Nucleus accumbens (tissue), 56 donors: Measurements from ENCODE around the gene CEP128.

Experiments used
- DNase-seq, 56 donors: peaks; one replicate each; lab custom pipeline; 2025; lab: John Stamatoyannopoulos, UW

CEP128 gene

DNA sequence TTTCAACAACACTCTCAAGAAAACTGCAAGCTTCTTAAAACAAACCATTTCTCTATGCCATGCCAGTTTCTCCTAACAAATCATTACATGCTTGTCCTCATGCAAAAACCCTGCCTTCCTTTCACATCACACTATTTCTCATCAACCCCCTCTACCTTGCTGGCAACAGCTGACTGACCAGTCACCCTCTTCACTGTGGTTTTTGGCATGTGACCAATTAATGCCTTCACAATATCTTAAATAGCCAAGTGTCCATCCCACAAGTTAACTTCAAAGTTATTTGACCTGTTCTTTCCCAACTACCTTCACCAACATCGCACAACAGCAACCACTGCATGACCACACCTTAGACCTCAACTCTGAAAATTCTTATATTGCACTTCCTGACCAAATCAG lies 159.6 kb downstream of the CEP128 start:
- DNase-seq, result no peak

DNA sequence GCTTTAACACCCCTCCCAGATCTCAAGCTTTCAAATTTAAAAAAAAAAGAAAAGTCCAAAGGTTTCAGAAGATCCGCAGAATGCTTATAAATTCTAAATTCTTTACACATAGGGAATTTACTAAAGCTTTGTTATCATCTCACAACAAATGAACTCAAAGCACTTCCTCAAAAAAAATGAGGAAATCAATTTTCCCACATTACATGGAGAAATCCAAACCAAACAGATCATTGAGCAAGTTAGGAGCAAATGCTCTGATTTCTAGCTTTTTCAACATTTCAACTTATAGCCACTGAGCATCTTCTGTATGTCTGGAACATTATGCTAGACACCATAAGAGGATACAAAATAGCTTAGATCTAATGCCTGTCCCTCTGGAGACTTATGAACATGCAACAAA lies 161.0 kb downstream of the CEP128 start:
- no peak for DNase-seq

DNA sequence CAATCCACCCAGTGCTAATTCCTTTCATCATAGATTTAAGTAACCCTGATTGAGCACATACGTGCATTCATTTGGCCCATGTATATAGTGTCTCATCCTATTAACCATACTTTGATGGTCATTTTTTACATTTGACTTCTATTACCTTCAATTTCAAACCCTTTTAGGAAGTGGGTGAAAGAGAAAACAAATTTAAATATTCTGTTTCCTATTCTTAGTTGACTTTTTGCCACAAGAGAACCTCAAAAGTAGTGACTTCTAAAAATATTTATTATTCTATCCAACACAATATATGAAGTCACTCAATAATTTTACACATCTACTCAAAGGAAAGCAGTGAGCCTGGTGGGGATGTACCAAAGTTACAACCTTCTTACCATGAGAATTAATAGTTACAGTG lies 164.9 kb downstream of the CEP128 start:
- no peak for DNase-seq

DNA sequence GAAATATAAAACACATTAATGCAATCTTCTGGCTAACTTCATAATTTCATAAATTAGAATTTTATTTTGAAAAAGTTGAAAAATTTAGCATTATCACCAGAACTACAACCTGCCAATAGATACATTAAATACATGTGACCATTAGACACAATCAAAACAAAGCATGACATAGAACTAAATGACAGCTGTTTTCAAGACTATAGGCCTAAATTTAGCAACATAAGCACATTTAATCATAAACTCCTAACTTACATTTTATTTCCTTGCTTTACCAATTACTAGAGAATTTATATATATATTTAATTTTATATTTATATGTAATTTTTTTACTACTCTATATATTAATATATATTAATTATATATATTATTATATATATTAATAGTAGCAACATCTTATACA lies 165.4 kb downstream of the CEP128 start:
- no peak for DNase-seq

DNA sequence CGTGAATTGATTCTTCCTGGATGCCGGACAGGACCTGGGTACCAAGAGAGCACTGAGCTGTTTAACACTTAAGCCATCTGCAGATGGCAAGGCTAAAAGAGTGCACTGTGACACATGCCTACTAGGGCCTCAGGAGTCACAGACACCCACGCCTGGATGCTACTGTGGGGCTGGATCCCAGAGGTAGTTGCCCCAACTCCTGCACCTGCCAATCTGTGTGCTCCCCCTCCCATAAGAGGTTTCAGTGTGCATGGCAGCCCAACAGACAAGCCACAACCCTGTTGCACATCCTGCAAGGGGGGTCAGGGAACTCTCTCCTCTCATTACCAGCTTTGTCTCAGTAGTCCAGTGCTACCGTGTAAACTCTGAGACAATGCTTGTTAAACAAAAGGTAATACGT lies 169.0 kb downstream of the CEP128 start:
- no peak for DNase-seq

DNA sequence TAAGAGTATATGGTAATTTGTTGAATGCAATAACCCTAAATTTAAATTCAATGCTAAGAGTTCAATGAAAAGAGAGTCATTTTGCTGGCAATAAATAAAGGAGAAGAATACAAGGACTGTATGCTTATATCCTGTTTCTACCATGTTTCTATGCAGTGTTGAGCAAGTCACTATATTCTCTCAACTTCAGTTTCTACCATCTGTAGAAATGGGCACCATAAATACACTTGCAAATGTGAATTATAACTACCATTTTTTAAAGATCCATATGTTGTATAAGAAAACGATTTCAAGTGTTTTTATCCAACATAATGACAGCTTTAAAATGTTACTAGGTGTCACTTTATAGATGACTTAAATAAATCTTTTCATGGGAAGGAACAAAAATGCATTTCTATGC lies 170.3 kb downstream of the CEP128 start:
- no peak for DNase-seq

DNA sequence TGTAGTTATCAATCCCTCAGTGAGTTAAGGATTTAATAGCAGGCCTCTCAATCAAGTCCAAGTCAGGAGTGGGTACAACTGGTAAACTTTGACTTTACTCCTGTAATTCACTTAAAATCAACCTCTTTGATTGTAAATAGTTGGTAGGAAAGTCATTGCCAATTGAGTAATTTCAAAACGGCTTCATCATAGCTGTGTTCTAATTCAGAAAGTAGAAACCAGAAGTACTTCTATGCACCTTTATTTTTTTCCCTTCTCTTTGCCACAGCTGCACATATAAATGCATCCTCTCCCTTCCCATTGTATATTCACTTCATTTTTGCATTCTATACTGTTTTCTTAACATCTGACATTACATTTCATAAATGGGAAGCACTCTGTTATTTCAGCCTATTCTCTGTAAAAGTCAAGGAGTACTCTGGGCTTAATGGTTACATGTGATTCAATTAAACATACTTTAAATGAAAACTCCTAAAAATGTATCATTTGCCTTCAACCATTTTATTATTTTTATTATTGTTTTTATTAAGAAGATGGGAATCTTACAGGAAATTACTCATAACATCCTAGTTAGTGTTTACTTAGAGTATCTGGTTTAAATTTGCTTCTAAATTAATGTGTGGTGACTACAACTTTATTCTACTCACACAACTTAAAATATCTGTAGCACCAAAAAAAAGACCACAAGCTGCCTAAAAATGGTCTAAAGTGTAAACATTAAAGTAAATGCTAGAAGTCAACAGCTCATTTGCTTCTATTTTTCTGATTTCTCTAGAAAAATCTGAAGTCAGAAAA lies 171.2 kb downstream of the CEP128 start:
- DNase-seq, result no peak

DNA sequence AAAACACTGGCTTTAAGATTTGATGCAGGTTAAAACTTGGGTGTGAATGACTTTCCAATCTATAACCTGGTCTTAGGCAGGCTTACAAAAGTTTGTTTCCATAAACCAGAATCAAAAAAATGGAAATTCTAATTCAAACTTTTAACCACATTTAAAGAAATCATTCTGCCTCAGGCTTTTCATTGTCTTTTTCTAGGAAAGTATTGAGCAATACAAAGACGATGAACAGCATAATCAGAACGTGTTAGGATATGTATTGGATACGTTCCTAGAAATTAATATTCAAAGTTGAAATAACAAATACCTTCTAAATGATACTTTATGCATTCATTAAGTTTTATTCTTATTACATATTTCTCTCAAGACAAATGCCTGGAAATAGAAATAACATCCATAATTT lies 172.9 kb downstream of the CEP128 start:
- no peak for DNase-seq

DNA sequence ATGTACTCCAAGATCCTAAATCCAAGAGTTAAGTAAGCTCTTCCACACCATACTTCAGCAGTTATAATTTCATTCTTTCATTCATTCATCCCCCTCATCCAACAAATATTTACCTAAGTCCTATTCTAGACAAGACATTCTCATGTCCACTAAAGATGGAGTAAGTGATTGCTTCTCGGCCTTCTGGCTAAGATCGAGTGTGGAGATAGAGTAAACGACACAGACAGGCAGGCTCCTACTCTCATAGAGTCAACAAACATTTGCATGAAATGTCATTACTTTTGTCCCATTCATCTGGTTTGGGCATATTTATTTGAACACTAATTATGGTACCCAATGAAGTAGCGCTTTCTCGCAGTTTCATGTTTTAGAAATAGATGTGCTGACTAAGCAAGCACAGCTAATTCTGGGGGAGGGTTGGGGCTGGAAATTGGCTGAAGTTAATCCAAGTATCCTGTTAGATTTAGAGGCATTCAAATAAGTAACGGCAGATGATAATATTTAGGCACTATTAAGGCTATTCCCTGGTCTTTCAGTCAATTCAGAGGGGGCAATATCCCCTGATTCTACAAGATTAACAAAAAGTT lies 176.5 kb downstream of the CEP128 start:
- DNase-seq, result no peak

DNA sequence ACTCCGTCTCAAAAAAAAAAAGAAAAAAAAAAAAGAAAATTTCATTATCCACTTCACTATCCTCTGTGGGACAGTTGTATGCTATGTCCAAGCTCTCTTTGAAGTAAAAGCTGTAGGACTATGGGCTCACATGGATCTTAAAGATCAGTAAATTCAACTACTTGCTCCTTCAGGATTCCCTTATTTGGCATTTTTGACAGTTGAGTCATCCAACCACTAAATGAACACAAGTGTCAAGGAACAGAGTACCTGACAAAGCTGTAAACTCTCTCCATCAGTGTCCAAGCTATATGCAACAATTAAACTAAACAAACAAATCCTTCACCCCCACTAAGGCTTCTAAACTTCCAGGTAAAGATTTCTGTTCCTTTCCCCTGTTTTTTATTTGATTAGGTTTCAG lies 177.0 kb downstream of the CEP128 start:
- no peak for DNase-seq

DNA sequence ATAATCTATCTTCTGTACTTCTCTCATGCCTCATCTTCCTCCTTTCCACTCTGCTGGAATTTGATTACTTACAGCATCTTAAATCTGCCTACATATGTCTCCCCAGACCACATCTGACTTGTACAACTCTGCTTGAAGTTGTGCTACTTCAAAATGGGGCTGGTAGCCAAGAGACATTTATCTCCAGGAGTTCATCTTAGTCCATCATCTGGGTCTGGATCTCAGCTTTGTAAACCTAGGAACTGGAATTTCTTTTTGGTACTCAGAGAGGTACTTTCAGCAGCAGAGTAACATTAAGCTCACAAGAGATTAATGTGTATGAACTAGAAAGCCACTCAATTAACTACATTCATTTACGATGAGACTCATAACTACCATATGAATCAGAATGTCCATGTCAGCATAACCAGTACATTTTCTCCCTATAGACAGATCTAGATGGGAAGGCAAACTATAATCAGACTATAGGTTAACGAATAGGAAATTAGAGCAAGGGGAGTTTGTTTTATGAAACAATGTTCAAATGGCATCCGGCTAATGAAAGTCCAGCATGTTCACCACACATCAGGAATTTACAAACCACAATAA lies 178.8 kb downstream of the CEP128 start:
- no peak for DNase-seq

DNA sequence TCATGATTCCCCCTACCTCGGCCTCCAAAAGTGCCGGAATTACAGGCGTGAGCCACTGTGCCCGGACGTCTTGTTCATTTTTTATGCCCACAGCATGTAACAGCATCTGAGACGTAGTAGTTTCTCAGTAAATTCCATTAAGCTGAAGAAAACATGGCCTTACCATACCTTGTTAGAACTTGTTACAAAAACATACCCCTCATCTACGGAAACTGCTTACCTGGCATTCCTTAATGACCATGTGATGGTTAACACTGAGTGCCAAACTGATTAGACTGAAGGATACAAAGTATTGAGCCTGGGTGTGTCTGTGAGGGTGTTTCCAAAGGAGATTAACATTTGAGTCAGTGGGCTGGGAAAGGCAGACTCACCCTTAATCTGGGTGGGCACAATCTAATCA lies 186.8 kb downstream of the CEP128 start:
- DNase-seq, result no peak

DNA sequence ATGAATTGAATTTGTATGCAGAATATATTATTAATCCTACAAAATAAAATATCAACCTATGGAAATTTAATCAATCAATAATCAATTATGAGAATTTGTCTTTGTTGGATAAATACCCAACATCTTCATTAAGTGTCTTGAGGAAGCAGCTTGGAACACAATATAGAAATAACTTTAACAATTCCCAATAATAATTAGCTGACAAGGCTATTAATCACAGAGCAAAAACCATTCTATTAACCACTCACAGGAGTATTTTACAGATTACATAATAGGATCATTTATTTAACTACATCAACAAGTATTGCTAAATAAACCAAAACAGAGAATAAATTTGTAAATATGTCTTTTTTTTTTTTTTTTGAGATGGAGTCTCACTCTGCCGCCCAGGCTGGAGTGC lies 190.3 kb downstream of the CEP128 start:
- DNase-seq, result no peak

DNA sequence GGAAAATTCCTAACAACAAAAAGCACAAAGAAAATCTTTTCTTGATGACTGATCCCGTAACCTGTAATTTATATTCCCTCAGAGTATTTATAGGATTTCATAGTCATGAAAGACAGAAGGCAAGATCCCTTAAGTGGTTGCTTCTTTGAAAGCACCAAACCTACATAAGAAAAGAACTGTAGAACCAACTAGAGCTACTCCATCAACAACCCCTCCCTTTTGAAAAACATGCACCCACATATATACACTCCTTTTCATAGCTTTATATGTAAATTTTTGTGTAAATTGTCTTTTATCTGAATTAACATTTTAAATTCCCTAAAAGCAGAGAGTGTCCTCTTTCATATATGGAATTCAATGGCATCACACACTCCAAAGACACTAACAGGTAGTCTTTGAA lies 215.3 kb downstream of the CEP128 start:
- DNase-seq, result no peak

DNA sequence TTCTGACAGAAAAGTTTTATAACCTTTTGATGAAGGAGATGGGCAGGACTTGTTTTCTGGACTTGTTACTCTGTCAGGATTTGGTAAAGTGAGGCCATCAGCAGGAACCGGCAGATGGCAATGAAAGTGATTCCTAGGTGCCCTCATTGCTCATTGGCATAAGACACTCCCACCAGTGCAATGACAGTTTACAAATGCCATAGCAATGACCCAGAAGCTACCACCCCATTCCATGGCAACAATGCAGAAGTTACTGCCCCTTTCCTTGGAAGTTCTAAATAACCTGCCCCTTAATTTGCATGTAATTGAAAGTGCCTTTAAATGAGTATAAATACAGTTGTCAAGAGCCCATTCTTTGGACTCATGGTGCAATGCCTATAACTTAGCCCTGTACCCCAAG lies 222.6 kb downstream of the CEP128 start:
- DNase-seq, result no peak

DNA sequence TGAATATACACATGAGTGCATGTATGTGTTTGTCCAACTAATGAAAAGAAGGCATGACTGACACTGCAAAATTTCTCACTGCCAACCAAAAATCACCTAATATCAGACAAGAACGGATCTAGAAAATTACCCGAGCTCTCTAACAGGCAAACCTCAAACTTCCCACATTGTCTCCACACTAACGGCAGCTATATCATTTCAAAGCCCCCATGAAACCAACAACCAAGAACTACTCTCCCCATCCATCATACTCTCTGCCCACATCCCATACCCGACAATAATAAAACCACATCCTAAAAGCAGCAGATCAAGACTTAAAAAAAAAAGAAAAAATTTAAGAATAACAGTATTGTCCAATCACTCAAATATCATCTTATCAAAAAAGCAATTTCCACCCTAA lies 227.1 kb downstream of the CEP128 start:
- no peak for DNase-seq

DNA sequence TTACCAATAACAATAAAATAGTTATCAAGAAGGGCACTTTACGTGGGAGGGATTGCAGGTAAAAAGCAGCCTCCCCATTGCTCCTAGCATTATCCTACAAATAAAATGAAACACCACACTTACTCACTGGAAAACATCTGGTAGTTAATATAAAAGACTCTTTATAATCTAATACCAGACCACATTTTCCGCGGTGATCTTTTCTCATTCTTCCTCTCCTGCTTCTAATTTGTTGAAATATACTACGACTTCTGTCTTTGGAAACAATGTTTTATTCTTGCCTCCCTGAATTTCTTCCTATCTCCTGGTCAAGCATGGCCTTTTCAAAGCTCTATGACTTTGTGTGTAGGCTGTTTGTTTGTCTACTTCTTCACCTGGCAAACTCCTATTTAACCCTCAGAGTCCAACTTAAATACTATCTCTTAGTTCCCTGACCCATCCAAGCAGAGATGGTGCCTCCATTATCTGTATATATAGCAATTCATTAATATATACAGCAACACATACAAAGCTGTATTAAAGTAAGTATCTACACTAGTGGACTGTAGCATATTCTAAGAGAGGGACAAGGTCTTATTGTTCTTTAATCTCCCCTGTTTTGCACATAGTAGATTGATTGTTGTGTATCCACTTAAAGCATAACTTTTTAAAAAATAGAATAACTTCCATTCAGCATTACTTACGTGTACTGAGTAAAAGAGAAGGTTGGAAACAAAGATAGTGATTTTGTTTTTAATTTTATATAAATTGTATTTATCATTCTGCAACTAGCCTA lies 228.3 kb downstream of the CEP128 start:
- DNase-seq, result no peak

DNA sequence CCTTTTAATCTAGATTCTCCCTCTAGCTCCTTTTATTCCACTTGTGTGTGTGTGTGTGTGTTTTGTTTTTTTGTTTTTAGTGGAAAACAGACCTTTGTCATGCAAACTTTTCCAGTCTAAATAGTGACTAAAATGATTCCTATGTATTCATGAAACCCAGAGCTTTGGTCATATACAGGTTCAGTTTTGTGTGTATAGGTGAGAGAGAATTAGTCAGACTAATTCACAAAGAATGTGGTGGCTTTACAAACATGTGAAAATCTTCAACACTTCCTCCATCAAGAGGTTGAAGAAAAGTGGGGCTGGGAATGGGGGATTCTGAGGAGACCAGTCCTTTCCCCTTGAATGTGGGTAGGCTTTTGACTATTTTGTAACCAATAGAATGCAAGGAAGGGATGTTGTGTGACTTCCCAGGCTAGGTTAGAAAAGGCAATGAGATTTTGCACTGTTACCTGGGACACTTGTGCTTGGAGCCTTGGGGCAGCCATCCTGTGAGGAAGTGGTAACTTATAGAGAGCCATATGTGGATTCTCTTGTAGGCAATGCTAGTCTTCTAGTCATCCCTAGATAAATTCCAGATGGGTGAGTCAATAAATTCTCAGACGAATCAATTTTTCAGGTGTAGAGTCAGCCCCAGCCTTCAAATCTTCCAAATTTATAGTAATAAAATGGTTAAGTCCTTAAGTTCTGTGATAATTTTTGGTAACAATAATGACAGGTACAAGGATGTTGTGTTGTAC lies 236.1 kb downstream of the CEP128 start:
- DNase-seq, result no peak

DNA sequence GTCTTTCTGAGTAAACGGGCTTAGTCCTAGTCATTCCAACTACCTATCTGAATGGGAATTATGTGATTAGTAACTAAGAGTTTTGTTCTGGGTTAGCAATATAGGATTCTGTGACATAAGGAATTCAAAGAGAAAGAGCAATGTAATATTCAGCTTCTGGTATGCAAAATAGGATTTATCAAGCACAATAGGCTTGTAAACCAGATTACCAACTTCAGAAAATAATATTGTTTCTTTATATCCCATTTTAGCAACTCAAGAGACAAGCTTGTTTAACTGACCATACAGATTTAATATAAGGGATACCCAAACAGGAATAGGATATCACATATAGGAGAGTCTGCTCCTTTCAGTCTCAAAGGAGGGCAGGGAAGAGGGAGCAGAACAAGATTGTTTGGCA lies 240.9 kb downstream of the CEP128 start:
- no peak for DNase-seq

DNA sequence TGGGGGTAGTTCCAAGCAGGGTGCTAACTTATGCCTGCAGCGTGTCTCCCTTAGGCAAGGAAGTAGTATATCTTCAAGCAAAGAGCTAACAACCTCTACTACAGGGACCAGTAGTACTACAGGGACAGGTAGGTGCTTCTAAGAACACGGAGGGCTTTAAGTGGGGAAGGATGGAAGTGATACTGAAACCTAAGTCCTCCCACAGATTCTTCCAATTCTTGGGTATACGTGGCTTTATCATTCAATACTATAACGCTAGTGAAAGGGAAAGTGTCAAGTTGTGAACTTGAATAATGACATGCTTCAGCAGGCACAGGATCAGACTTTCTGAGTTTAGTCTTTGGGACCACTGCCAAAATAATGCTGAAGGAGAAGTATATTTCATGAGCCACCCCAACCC lies 241.7 kb downstream of the CEP128 start:
- no peak for DNase-seq

DNA sequence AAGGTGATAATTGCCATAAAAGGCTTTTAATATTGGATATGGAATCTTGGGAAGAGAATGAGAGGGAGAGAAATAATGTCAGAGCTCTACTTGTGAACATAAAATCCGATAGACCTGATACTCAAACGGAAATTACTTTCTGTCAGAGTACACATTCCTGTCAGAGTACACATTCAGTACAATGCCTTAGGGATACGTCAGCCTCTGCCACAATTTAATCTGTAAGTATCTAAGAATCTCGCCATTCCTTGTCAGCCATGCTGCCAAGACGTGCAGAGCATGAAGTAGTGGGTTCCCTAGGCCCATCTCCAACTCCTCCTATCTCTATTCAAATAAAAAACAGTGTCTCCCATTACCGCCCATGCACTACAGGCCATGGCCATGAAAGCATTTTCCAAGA lies 242.6 kb downstream of the CEP128 start:
- no peak for DNase-seq
